HTERT RPE-1 (cell line): ENCODE data around the gene MFGE8.

Experiments
- in situ Hi-C: fragments of 300-500 bp; cut with MboI; formaldehyde crosslinking; loops from 4 replicates; pipeline ENCODE4 v1.14.3; 2020; ENCODE audit warnings: low sequenced_read_pairs

Gene MFGE8

GRCh38 chr15:88900309-88900981, 12.7 kb downstream of the MFGE8 start:
- in situ Hi-C loops = no loop called here

GRCh38 chr15:88899251-88899650, 13.9 kb downstream of the MFGE8 start:
- in situ Hi-C loops = no loop called here

DNA sequence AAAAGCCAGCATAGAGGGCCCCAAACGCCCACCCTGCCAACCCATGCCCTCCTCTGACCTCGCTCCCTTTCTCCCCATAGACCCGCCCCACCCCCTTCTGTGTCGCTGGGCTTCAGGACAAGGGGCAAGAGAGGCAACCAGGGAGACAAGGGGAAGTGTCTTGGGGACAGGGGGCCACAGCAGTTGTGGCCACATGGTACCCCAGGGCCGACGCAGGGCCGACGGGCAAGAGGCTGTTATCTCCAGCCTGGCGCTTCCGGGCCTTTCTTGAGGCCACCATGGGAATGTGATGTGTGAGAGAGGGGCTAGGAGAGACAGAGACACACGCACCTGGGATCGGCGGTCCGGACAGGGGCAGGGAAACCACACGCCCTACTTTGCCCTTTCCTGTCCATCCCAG, 14.4 kb downstream of the MFGE8 start:
- in situ Hi-C loops = no loop called here

- in situ Hi-C loops = no loop called here
These were observed 15.6 kb downstream of the MFGE8 start for GRCh38 chr15:88897456-88898194.

GRCh38 chr15:88897142-88897455, 16.1 kb downstream of the MFGE8 start:
- in situ Hi-C loops = no loop called here

DNA sequence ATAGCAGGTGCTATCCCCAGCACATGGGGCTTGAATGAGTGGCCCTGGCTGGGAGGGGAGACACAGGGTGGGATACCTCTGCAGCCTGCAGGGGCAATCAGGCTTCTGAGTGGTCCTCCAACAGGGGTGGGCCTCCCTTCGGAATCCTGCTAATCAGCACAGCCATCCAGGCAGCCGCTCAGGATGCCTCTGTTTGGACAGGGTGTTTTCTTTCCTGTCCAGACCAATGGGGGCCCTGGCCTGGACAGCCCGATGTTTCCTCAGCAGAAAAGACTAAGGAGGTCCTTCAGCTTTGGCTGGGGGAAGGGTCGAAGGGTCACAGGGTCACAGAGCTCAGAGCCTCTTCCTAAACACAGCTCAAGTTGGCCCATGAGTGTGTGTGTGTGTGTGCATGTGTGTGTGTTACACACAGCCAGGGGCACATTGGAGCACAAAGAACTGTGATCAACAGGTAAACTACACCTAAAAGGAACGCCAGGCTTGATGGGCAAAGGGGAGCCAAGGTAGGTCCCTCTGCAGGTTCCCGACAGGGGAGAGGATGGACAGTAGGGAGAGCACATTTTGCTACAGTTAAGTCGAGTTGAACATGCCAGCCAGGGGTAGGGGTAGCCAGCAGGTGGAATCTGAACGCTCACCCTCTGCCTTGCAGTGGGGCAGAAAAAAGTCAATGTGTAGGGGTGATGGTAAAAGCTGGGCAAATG, 16.7 kb downstream of the MFGE8 start:
- in situ Hi-C loops = no loop called here

- in situ Hi-C loops = no loop called here
These were observed 18.1 kb downstream of the MFGE8 start, which contains the start of gene HAPLN3 for GRCh38 chr15:88894819-88895767. Gene HAPLN3, minus strand, starts transcription at chr15:88895544. Its CDS starts 8,246 bp downstream, at chr15:88887298.

DNA sequence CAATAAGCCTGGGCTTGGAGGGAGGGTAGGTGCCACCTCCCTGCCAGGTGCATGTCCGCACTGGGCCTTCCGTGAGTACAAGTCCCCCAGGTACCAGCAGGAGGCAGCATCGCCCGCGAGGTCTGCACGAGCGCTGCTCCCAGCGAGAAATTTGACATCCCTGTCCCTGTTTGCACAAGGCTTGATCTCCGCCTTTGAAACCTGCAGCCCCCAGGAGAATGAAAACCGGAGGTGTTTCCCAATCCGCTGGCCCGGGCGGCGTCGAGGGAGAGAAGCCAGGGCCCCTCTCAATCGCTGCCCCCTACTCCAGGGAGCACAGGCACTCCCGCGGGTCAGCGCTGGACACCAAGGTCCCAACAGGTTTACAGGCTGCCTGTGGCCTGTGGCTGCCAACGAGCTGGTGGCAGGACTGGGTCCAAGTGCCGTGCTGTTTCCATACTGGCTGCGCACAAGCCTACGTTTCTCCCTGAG, 18.8 kb downstream of the MFGE8 start:
- in situ Hi-C loops = no loop called here

GRCh38 chr15:88891540-88892254, 21.5 kb downstream of the MFGE8 start:
- in situ Hi-C loops = no loop called here

- in situ Hi-C loops = no loop called here
These were observed 22.7 kb downstream of the MFGE8 start for GRCh38 chr15:88890495-88890894.

- in situ Hi-C loops = no loop called here
These were observed 24.5 kb downstream of the MFGE8 start for GRCh38 chr15:88888719-88889118.

DNA sequence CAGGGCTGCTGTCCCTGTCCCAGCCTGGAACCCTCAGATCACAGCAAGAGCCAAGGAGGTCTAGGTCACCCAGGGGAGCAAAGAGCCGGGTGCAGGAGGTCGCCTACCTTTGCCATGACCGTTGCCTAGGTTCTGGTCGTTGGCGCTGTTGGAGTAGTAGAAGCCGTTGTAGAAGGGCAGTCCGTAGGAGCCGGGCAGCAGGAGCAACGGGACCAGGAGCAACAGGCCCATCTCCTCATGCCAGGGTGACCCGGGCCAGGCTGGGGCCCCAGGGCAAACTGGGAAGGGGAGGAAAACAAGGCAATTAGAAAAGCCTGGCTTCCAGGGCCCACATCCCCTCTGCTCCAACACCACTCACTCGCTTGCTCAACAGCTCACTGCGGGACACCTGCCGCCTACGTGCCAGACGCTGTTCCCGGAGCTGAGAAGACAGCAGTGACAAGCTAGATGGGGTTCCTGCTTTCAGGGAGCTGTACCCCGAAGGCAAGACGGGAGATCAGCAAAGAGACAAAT, 26.1 kb downstream of the MFGE8 start:
- in situ Hi-C loops = no loop called here

GRCh38 chr15:88882785-88883184, 30.4 kb downstream of the MFGE8 start:
- in situ Hi-C loops = no loop called here

- in situ Hi-C loops = no loop called here
These were observed 31.4 kb downstream of the MFGE8 start for GRCh38 chr15:88881775-88882174.

DNA sequence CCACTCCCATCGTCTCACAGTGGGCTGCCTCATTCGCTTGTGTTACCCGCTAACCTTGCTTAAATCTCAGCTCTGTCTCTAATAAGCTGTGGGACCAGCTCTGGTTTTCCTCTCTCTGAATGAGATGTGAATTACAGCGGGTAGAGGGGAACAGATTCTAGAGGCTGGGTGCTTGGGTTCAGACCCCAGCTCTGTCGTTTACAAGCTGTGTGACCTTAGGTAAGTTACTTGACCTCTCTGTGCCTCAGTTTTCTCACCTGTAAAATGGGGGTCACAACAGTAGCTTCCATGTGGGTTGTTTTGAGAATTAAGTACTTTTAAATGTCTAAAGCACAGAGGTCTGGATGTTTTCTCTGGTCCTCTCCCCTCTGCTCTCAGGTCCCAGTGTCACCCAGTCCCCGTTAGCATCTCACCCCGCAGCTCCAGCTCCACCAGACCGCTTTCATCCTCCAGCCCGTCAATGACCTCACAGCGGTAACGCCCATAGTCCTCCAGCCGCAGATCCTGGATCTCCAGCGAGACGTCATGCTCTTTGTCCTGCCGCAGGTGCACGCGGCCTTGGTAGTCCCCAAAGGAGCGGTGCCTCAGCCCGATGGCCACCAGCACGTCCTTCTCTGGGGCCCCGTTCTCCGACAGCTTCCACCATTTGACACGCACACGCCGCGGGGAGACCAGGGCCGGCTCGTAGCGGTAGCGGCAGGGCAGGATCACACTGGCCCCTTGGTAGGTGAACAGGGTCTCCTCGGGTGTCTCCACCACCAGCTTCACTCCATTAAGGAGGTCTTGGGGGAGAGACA, 32.0 kb downstream of the MFGE8 start:
- in situ Hi-C loops = no loop called here

- in situ Hi-C loops = no loop called here
These were observed 34.4 kb downstream of the MFGE8 start for GRCh38 chr15:88878720-88879184.

DNA sequence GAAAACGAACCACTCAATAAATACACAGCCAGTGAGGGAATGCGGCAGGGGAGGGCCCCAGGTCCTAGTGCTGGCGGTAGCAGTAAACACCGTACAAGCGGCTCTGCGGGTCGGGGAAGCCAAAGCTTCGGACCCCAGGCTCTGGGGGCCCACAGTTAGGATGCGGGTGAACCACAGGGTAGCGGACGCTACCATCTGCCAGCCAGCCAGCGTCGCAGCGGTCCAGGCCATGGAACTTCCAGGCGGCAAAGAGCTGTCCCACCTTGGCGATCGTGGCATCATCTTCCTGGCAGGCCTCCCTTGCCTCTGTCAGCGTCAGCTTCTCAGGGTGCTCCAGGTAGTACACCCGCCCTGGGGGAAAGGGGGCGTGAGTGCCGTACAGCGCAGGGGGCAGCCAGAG, 35.3 kb downstream of the MFGE8 start:
- in situ Hi-C loops = no loop called here

DNA sequence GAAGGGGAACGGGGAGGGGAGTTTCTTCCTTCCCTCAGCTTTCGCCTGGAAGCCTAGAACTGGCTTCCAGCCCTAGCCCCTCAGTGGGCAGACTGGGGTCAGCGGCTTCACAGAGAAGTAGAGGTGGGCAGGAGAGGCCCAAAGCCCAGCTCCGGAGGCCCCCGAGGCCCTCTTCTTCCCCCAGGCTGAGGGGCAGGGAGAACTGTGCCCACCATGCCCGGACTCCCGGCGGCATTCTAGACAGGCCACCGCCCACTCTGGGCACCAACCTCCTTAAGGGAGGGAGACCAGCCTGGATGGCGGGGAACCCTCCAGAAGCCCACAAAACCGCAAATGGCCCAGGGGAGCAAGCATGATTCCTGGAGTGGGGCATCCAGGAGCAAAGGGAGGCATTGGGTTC, 35.8 kb downstream of the MFGE8 start:
- in situ Hi-C loops = no loop called here

GRCh38 chr15:88876573-88876972, 36.6 kb downstream of the MFGE8 start:
- in situ Hi-C loops = no loop called here
